Cardiac muscle cell (in vitro differentiated cells and primary cell): Measurements from ENCODE around the gene BTBD18. TPM values are rescaled to one million over a fixed set of nuclear protein-coding genes. Genes with fewer than 3 reads are reported as not detected.
"Not testable (repeated sequence)": the region's sequence is repeated elsewhere in the genome, so short reads cannot be mapped to it uniquely, and the experiment has no call there.

ENCODE experiments used
- DNase-seq, 2 donors: peaks; one replicate each; pipeline versions ENCODE4 v3.0.0 to v3.0.0-alpha.2; 2010 to 2017; ENCODE audit warnings: low read depth in 1 of 2, low spot score in 1 of 2
- H3K27ac ChIP-seq: fragments of 200-600 bp; sonication (generic); 2 replicates; pipeline ENCODE4 v1.5.1; 2016
- H3K27me3 ChIP-seq: fragments of 200-600 bp; sonication (generic); 2 replicates; pipeline ENCODE4 v1.6.0; 2016; ENCODE audit warnings: control low read depth
- H3K36me3 ChIP-seq: fragments of 200-600 bp; sonication (generic); 2 replicates; pipeline ENCODE4 v1.5.1; 2016; ENCODE audit warnings: control low read depth
- H3K4me1 ChIP-seq: fragments of 200-600 bp; sonication (generic); 2 replicates; pipeline ENCODE4 v1.8.1; 2017; ENCODE audit warnings: low read depth, mild to moderate bottlenecking, mixed run types
- H3K4me3 ChIP-seq: fragments of 200-600 bp; sonication (generic); 2 replicates; pipeline ENCODE4 v1.5.1; 2016; ENCODE audit warnings: mild to moderate bottlenecking
- H3K9me3 ChIP-seq: fragments of 200-600 bp; sonication (generic); 2 replicates; pipeline ENCODE4 v1.5.1; 2017; ENCODE audit warnings: low read depth, mild to moderate bottlenecking, control low read depth
- polyA plus RNA-seq: library from polyadenylated mRNA; unstranded; fragments of >200 nt; fragmentation: Nextera tagmentation; extraction: Ambion mirVana; gene quantifications from 2 replicates; pipeline ENCODE4 v1.2.1, GENCODE V29; 2016
- total RNA-seq: library from RNA; depleted of rRNA; stranded (reverse); fragments of >200 nt; gene quantifications from 2 replicates; pipeline ENCODE4 v1.2.3, GENCODE V29; 2016
- TF ChIP-seq, protein P1 (sequence below): IDR thresholded peaks from 2 replicates; pipeline ENCODE4 v1.5.1; 2012; ENCODE audit warnings: low read depth, mild to moderate bottlenecking, low read length

BTBD18 gene
- total and polyA plus RNA-seq, 2 experiments from 2014 or later: 1.5 TPM; not detected in 1

- TF ChIP-seq, protein P1, sequence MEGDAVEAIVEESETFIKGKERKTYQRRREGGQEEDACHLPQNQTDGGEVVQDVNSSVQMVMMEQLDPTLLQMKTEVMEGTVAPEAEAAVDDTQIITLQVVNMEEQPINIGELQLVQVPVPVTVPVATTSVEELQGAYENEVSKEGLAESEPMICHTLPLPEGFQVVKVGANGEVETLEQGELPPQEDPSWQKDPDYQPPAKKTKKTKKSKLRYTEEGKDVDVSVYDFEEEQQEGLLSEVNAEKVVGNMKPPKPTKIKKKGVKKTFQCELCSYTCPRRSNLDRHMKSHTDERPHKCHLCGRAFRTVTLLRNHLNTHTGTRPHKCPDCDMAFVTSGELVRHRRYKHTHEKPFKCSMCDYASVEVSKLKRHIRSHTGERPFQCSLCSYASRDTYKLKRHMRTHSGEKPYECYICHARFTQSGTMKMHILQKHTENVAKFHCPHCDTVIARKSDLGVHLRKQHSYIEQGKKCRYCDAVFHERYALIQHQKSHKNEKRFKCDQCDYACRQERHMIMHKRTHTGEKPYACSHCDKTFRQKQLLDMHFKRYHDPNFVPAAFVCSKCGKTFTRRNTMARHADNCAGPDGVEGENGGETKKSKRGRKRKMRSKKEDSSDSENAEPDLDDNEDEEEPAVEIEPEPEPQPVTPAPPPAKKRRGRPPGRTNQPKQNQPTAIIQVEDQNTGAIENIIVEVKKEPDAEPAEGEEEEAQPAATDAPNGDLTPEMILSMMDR: no peak
Observed at GRCh38 chr11:57711414-57712255, 40.0 kb downstream of the BTBD18 start, which contains the start of gene MED19. Gene MED19 (minus strand): TSS chr11:57712215. CDS start chr11:57712179, 36 bp downstream.

GRCh38 chr11:57709802-57710367 lies 41.7 kb downstream of the BTBD18 start:
- peaks cover 15% of the 10 kb centered on the region for H3K4me1 ChIP-seq
- TF ChIP-seq, protein P1: no peak
- no peaks in the 10 kb centered on the region for H3K9me3 ChIP-seq
- no peak overlapping the region for H3K27ac ChIP-seq
- no peak overlapping the region for H3K4me3 ChIP-seq
- no peaks in the 10 kb centered on the region for H3K36me3 ChIP-seq
- no peaks in the 10 kb centered on the region for H3K27me3 ChIP-seq
- DNase-seq: no peak

More at GRCh38 chr11:57711414-57712255, 40.0 kb downstream of the BTBD18 start, which contains the start of gene MED19:
- H3K36me3 ChIP-seq: no peaks in the 10 kb centered on the region
- peaks cover 15% of the 10 kb centered on the region for H3K4me1 ChIP-seq
- no peaks in the 10 kb centered on the region for H3K27me3 ChIP-seq
- peak within 1 kb of the TSS; percentile 68 for H3K4me3 ChIP-seq
- peak; percentile 80 to 88 for DNase-seq
- H3K9me3 ChIP-seq: no peaks in the 10 kb centered on the region
- H3K27ac ChIP-seq: peak within 1 kb of the TSS; percentile 90

DNA sequence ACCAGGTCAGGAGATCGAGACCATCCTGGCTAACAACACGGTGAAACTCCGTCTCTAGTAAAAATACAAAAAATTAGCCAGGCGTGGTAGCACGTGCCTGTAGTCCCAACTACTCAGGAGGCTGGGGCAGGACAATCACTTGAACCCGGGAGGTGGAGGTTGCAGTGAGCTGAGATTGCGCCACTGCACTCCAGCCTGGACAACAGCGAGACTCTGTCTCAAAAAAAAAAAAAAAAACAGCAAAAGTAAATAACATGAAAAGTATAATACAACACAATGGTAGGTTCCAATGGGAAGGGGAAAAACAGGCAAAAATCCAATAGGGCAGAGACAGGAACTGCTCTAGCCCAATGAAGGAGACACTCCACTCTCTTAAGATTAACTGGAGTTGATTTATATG lies 46.2 kb downstream of the BTBD18 start:
- peaks cover 19% of the 10 kb centered on the region for H3K36me3 ChIP-seq
- H3K4me1 ChIP-seq: not testable (repeated sequence)

GRCh38 chr11:57704932-57705331 lies 46.7 kb downstream of the BTBD18 start:
- Histone ChIP-seq H3K27me3 (no peaks in the 10 kb centered on the region), H3K4me3 (no peak overlapping the region), H3K9me3 (no peaks in the 10 kb centered on the region), H3K4me1 (no peaks in the 10 kb centered on the region), H3K36me3 (peaks cover 21% of the 10 kb centered on the region), H3K27ac (no peak overlapping the region)
- TF ChIP-seq, protein P1: no peak
- no peak for DNase-seq

More for the DNA sequence above, 46.2 kb downstream of the BTBD18 start:
- H3K27me3 ChIP-seq, H3K9me3 ChIP-seq, DNase-seq, H3K4me3 ChIP-seq: not testable (repeated sequence)
- peak overlapping the region; percentile 17 for H3K27ac ChIP-seq

- H3K9me3 ChIP-seq: no peaks in the 10 kb centered on the region
- no peaks in the 10 kb centered on the region for H3K27me3 ChIP-seq
- H3K36me3 ChIP-seq: peaks cover 36% of the 10 kb centered on the region
- TF ChIP-seq, protein P1: no peak
- no peaks in the 10 kb centered on the region for H3K4me1 ChIP-seq
- H3K27ac ChIP-seq: peak overlapping the region; percentile 34
- no peak for DNase-seq
- H3K4me3 ChIP-seq: no peak overlapping the region
Observed at GRCh38 chr11:57703341-57703740, 48.3 kb downstream of the BTBD18 start.

DNA sequence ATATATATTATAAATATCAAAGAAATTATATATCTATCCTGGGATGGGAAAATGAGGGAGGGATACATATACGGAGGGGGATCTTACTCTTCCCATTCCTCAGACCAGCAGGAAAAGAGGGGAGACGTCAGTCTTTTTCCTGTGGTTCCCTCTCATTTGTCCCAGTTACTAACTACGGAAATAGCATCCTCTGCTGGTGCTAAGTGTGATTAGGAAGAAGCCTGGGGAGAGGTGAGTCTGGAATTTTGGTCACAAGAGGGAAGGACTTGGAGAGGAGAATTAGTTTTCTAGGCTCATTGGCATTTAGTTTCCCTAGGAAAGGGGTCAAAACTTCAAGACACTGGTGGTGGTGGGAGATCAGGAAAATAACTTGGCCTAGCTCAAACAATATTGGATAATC lies 51.2 kb downstream of the BTBD18 start:
- Histone ChIP-seq H3K27ac (no peak overlapping the region), H3K4me3 (no peak overlapping the region), H3K9me3 (no peaks in the 10 kb centered on the region), H3K36me3 (peaks cover 52% of the 10 kb centered on the region), H3K27me3 (no peaks in the 10 kb centered on the region), H3K4me1 (no peaks in the 10 kb centered on the region)
- DNase-seq: no peak
- TF ChIP-seq, protein P1: no peak
